Mucosa of gallbladder (tissue), 1 donor: ENCODE results near the gene SERTAD1. TPM values are rescaled to one million over a fixed set of nuclear protein-coding genes. Genes with fewer than 3 reads are reported as not detected.
"Not testable (repeated sequence)": the region's sequence is repeated elsewhere in the genome, so short reads cannot be mapped to it uniquely, and the experiment has no call there.

Source experiments
- DNase-seq: peaks from one replicate; pipeline ENCODE4 v3.0.0-alpha.2; 2020; ENCODE audit warnings: low spot score
- total RNA-seq: library from RNA; stranded (reverse); gene quantifications from one replicate; pipeline ENCODE4 v1.2.1, GENCODE V29; 2021
- donor health status: DM: no; HTN: no; CAD: no.

Gene SERTAD1
- total RNA-seq, 1 donor from 2014 or later, result 13.2 TPM

DNA sequence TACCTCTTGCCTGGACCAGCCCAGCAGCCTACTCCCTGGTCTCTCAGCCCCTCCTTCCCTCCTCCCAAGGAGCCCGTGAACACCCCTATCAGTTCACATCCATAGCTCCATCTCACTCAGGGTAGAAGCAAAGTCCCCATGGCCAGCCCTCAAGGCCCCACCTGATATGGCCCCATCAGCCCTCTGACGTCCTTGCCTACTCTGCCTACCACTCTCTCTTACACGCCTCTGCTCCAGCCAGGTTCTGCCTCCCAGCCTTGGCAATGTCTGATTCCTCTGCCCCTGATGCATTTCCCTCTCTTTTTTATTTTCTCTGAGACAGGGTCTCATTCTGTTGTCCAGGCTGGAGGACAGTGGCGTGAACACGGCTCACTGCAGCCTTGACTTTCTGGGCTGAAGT lies 26.2 kb upstream of the SERTAD1 start:
- no peak for DNase-seq

DNA sequence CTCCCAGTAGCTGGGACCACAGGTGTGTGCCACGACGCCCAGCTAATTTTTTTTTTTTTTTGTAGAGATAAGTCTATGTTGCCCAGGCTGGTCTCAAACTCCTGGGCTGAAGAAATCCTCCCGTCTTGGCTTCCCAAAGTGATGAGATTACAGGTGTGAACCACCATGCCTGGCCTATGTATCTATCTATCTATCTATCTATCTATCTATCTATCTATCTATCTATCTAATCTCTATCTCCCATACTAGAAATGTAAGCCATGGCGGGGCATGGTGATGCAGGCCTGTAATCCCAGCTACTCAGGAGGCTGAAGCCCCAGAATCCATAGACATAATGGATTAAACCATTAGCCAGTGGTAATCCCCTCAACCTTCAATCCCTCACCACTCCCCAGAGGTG lies 24.9 kb upstream of the SERTAD1 start:
- DNase-seq, result no peak

- DNase-seq, result no peak
Observed at GRCh38 chr19:40449506-40449905, 23.7 kb upstream of the SERTAD1 start.

DNA sequence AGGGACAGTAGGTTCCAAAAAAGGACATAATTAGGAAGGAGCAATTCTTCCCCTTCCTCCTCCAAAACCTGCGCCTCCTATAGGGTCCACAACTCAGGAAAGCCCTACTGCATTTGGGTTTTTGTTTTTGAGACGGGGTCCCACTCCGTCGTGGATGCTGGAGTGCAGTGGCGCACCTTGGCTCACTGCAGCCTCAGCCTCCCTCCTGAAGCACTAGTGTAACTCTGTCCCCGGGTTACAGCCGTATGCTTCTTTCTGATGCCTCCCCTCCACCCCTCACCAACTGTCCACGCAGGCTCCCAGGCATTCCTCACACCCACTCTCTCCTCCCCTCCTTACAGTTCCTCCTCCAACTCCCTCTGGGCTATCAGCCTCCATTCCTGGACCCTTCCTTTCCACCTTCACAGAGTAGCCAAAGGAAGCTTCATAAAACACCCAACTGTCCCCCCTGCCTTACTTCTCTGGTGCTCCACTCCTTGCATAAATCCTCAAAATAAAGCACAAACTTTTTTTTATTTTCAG lies 20.5 kb upstream of the SERTAD1 start:
- DNase-seq, result no peak

DNA sequence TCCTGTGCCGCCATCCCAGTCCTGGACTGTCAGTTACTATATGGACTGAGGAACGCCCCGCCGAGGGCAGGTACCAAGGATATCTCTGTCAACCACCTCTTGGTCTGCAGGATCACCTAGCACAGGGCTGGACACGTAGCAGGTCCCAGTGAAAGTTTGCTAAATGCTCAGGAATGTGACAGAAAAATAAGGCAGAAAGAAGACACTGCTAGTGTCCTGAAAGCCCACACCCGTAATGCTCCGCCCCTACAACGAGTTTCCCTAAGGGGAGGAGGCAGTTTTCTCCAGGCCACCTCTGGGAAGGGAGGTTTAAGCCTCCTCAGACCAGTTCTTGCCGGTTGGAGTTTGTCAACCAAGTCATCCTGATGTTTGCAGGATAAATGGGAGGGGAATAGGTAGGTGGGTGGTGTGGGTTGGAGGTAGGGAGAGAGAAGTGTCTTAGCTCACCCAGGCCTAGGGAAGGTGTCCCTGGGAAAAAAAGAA lies 20.0 kb upstream of the SERTAD1 start:
- DNase-seq, result no peak

GRCh38 chr19:40444825-40445312 lies 19.1 kb upstream of the SERTAD1 start:
- no peak for DNase-seq

DNA sequence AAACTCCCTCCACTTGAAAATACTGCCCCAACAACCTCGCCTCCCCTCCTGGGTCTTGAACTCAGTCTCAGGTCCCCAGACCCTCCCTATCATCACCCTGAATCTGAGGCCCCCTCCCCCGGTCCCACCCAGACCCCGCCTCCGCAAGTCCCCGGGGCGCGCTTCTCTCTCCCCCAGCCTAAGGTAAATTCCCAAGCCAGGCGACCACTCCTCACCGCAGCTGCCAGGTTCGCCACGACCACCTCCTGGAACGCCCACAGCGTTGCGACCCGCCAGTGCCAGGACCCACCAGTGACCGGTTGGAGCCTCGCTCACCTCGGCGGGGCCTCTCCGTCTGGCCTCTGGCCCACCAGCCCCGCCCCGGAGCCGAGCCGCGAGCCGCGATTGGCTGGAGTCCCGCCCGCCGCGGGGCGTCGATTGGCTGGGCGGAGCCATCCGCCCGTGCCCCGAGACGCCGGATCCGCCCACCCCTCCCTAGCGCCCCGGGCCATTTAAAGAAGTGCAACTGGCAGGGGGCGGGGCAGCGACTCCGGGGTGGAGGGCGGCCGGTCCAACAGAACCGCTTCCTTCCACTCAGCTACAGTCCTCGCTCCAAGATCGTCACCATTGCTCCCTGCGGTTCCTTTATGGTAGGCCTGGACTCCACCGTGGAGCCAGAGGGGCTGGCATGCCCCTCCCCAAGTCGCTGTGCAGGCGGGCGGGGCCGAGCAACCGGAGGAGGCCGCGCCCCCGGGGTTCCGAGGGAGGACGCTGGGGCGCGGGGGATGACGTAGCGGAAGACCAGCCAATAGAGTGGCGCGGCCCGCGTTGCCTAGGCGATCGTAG lies 18.4 kb upstream of the SERTAD1 start, which contains the start of gene SERTAD3:
Gene SERTAD3, minus strand, starts transcription at position 336 of the 825 bp plus-strand sequence. CDS start 2,255 bp downstream, outside the sequence.
- peak; percentile 97 for DNase-seq

DNA sequence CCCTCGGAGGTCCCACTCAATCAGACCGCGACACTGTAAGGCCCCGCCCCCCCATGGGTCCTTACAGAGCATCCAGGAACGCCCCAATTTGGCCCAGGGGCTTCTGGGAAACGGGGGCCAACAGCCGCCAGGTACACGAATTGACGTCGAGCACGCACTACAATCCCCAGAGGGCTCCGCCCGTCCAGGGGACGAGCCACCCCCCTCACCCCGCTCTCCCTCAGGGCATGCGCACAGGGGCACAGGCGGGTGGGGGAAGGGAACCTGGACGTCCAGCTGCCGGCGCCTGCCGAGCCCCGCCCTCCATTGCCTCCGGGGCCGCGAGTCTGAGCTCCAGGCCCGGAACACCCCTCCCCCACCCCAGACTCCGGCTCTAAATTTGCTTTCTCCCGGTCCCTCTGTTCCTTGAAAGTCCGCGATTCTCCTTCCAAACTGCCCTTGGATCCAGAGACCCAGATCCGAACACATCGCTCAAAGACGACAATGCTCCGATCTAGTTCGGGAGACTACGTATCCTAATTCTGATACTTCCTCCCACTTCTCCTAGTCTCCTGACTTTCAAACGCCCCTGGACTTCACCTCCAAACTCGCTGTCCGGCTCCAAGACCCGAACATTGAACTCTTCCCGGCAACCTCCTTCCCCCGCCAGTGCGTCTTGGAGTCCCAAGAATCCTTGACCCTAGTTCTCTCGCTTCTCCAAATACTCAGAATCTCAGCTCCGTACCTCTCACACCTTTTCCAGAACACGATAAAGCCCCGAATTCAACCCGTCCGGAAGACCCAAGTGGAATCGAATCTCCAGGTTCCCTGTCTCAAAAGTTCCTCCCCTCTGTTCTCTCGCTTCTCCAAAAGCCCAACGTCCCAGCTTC lies 17.6 kb upstream of the SERTAD1 start:
- DNase-seq, result peak; percentile 100

DNA sequence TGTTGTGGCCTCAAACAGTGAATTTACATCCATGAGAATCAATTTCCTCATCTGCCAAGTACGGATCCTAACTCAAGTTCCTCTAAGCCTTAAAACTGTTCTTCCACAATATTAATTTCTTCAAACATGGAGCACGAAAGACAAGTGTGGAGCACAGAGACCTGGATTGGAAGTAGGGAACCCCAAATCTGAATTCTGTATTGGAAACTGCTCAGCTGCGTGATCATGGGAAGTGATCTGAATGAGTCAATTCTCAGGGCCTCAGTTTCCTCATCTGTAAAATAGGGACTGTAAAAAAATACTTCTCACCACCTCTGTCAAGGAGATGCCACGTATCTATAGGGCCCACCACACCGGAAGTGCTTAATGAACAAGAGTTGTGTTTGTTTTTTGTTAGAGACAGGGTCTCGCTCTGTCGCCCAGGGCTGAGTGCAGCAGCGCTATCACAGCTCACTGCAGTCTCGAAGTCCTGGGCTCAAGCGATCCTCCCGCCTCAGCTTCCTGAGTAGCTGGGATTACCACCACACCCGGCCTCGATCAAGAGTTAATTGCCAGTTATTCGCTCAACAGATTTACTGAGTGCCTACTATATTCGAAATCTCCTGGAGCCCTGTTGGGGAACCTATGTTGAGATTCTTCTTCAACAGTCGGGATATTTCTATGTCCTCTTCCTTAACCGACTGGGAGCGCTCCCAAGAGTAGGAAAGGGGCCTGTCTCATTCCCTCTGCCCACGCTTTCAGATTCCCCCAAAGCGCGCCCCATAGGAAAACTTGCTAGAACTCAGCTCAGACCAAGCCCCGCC lies 16.7 kb upstream of the SERTAD1 start:
- no peak for DNase-seq

DNA sequence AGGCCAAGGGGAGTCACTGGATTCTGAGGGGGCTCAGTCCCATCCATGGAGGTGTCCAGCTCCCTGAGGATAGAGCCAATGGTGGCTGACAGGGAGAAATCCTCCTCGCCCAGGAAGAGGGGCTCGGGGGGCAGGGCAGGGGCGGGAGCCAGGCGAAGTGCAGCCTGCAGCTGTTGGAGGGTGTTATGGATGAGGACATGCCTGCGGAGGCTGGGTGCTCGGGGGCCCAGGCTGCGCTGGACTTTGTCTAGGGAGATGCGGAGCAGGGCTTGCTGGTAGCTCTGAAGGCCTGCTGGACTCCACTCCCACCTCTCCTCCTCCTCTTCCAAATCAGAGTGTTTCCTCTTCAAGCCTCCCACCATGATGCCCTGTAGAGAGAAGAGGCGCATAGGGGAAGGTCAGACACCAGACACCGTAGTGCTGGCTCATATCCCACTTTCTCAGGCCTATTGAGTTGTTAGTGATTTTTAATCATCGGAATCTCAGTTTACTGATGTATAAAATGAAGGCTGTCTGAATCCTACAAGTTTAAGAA lies 16.0 kb upstream of the SERTAD1 start:
- DNase-seq, result no peak

DNA sequence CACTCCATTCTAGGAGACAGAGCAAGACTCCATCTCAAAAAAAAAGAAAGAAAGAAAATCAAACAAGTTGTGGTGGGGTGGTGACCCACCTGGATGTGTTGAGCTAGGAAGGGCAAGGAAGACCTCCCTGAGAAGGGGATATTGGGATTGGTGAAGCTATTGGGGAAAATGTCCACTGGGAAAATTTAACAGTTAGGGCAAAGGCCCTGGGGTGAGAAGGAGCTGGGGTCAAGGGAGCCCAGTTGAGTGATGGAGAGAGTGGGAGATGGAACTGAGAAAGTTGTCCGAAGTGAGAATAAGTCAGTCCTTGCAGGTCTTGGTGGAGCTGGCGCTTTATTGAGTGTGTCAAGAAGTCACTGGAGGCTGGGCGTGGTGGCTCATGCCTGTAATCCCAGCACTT lies 12.5 kb upstream of the SERTAD1 start:
- DNase-seq, result no peak

DNA sequence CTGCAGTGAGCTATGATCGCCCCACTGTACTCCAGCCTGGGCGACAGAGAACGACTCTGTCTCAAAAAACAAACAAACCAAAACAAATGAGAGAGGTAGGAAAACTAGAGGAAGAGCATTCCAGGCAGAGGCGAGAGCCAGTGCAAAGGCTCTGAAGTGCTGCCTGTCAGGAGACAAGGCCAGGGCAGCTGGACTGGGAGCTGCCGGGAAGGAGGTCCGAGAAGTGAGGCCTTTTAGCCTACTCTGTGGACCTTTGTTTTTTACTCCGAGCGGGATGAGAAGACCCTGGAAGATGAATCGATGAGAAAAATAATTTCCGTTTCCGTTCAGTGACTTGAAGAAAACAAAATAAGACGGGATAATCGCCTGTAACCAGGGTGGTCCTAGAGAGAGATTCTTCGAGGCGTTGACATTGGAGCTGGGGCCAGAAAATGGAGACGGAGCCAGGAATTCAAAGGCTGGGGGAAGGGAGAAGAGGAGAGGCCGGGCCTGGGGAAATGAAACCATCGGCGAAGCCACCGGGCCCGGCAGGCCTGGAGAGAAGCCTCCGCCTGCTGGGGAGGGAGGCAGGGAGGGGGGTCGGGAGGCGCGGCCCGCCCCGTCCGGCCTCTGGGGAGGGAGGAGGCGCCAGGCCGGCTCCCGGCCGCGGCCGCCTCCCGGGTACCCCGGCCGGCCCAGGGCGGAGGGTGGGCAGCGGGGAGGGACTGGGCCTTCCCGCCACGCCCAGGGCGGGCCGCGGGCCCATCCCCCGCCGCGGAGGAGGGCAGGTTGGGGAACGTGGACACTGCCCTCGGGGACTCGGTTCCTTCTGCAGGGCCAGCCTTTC lies 7.8 kb upstream of the SERTAD1 start:
- DNase-seq, result peak; percentile 85

GRCh38 chr19:40432760-40433159 lies 7.0 kb upstream of the SERTAD1 start:
- DNase-seq, result not testable (repeated sequence)

DNA sequence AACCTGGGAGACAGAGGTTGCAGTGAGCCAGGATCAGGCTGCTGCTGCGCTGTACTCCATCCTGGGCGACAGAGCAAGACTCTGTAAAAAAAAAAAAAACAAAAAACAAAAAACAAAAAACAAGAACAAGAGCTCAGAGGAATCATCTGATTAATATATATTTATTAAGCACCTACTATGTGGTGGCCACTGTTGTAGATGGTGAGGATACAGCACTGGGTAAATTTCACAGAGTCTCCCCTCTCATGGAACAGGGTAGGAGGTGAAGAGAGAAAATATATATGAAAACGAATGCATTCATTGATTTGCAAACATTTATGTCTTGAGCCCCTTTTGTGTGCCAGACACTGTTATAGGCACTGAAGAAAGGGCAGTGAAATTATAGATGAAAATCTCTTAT lies 5.9 kb upstream of the SERTAD1 start:
- no peak for DNase-seq

GRCh38 chr19:40430242-40430641 lies 4.5 kb upstream of the SERTAD1 start:
- DNase-seq, result not testable (repeated sequence)

- not testable (repeated sequence) for DNase-seq
Observed at GRCh38 chr19:40428197-40428596, 2.4 kb upstream of the SERTAD1 start.

DNA sequence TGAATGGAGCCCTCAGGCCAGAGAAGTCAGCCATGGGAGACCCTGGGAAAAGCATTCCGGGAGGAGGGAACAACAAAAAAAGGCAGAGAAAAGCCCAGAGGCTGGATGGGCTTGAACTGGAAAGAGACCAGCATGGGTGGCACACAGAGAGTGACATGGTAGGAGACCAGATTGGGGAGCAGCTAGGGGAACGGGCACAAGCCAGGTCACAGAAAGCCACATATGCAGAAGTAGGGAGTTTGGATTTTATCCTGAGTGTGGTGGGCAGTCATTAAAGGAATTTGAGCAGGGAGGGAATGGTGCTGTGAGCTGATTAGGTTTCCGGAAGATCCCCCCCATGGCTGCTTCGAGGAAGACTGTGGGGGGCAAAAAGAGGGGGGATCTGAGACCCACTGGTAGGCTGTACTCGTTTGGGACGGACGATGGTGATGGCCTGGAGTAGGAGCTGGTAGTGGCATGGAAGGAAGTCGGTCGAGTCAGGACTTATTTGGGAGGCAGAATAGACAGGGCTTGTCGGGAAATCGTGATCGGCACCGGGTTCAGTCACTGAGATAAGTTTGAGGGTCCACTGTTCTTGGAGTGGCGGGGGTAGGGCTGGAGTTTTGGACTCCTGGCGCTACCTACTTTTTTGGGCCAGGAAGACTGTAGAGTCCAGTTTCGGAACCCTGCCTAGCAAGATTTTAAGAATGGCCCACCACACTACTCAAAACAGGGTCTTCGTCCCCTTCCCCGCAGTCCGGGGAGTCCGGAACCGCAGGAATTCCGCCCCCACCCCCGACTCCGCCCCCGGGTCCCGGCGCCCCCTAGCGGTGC lies 949 bp downstream of the SERTAD1 start:
- DNase-seq, result no peak

- DNase-seq, result no peak
Observed at GRCh38 chr19:40423938-40424337, 1.9 kb downstream of the SERTAD1 start.
